ENCODE measurements around the gene RAB17. TPM values are rescaled to one million over a fixed set of nuclear protein-coding genes. Genes with fewer than 3 reads are reported as not detected.

RAB17 gene
- total RNA-seq, 1 experiment from 2014 or later, result 41.8 TPM

- Histone ChIP-seq H3K9ac (ENCODE audit: low read length) (no peak within 1 kb of the TSS), H4K20me1 (ENCODE audit: insufficient read depth) (no peaks in the 10 kb centered on the region), H3K9me2 (ENCODE audit: insufficient read depth) (no peaks in the 10 kb centered on the region), H3K4me3 (replicated peaks in 1 of 2; ENCODE audit: low read depth in 1 of 2, low read length in 2 of 2) (no peak within 1 kb of the TSS), H3K27ac (ENCODE audit: low read depth, low read length) (no peak within 1 kb of the TSS), H2AFZ (ENCODE audit: low read depth, low read length, poor library complexity, severe bottlenecking) (no peak within 1 kb of the TSS), H3K9me3 (ENCODE audit: control insufficient read depth in 1 of 2, insufficient read depth in 1 of 2, low read depth in 1 of 2, low read length in 2 of 2) (no peaks in the 10 kb centered on the region), H3K4me2 (ENCODE audit: low read length) (no peak within 1 kb of the TSS), H3K27me3 (ENCODE audit: insufficient read depth, low read length) (no peaks in the 10 kb centered on the region), H3K79me2 (ENCODE audit: insufficient read depth, low read length) (no peaks in the 10 kb centered on the region), H3K4me1 (ENCODE audit: control insufficient read depth in 1 of 2, insufficient read depth in 2 of 2, low read length in 2 of 2) (no peaks in the 10 kb centered on the region), H3K36me3 (ENCODE audit: control insufficient read depth in 1 of 2, insufficient read depth in 2 of 2, low read length in 2 of 2) (no peaks in the 10 kb centered on the region)
- RAD21 ChIA-PET (ENCODE audit: low non-redundant PET in 1 of 2, low total read pairs in 2 of 2, uncharacterized antibody in 2 of 2, unreplicated experiment in 2 of 2), result no interaction called here
- intact Hi-C loops (cut with micrococcal nuclease), result no loop called here
- ATAC-seq (no peak), DNase-seq (ENCODE audit: low read depth, low spot score) (no peak)
- BruUV-seq (replicated peaks), result no TSS peak
- POLR2A ChIA-PET, result no interaction called here
- no peak for TF ChIP-seq TCF7L2 (IDR thresholded peaks at IDR 0.05; ENCODE audit: borderline replicate concordance, extremely low read depth, insufficient read depth, insufficient read length)
- TF ChIP-seq POLR2A (IDR thresholded peaks at IDR 0.05; ENCODE audit: borderline replicate concordance, extremely low read depth, insufficient read depth, insufficient read length), result no peak
- no peak for TF ChIP-seq POLR2AphosphoS5 (IDR thresholded peaks at IDR 0.05; ENCODE audit: low read depth, low read length)
- TF ChIP-seq ZBTB33 (IDR thresholded peaks at IDR 0.05; ENCODE audit: extremely low read depth, insufficient replicate concordance, low read length), result no peak
- TF ChIP-seq EZH2 (IDR thresholded peaks at IDR 0.05), result no peak
- CTCF ChIA-PET, result no interaction called here
These were observed 37.1 kb upstream of the RAB17 start, which contains the start of gene LRRFIP1 for GRCh38 chr2:237627441-237628246. Gene LRRFIP1, plus strand, starts transcription at chr2:237627587. Its CDS starts 58 bp downstream, at chr2:237627645.
